Esophagus muscularis mucosa (tissue), 4 donors: ENCODE measurements around the gene CNP. TPM values are rescaled to one million over a fixed set of nuclear protein-coding genes. Genes with fewer than 3 reads are reported as not detected.
A peak's percentile ranks its signal among the peaks of the same experiment; 100 is the strongest.
"Not testable (repeated sequence)": the region's sequence is repeated elsewhere in the genome, so short reads cannot be mapped to it uniquely, and the experiment has no call there.

Experiments
- DNase-seq: peaks from one replicate; pipeline ENCODE4 v3.0.0-alpha.2; 2017; ENCODE audit errors: extremely low spot score
- H3K27ac ChIP-seq, 4 donors: fragments of 200-600 bp; sonication (generic); replicated peaks in 1 of 4; 1 replicate in 3 of 4; 2 replicates in 1 of 4; pipeline ENCODE4 v1.5.1; 2016 to 2019; ENCODE audit warnings: mild to moderate bottlenecking in 1 of 4
- H3K27me3 ChIP-seq, 4 donors: fragments of 200-600 bp; sonication (generic); one replicate each; pipeline versions ENCODE4 v1.5.1 to v1.6.0; 2016 to 2019
- H3K36me3 ChIP-seq, 4 donors: fragments of 200-600 bp; sonication (generic); one replicate each; pipeline ENCODE4 v1.5.1; 2016 to 2019
- H3K4me1 ChIP-seq, 4 donors: fragments of 200-600 bp; sonication (generic); one replicate each; pipeline ENCODE4 v1.5.1; 2016 to 2019
- H3K4me3 ChIP-seq, 4 donors: fragments of 200-600 bp; sonication (generic); 1 replicate in 2 of 4; 2 replicates in 2 of 4; pipeline ENCODE4 v1.5.1; 2016 to 2019; ENCODE audit warnings: mild to moderate bottlenecking in 4 of 4, moderate library complexity in 1 of 4
- H3K9me3 ChIP-seq, 4 donors: fragments of 200-600 bp; sonication (generic); 1 replicate in 3 of 4; 2 replicates in 1 of 4; pipeline ENCODE4 v1.5.1; 2016 to 2019
- EP300 ChIP-seq: sonication (generic); formaldehyde crosslinking; IDR thresholded peaks from one replicate; pipeline ENCODE4 v1.6.1; 2017; ENCODE audit warnings: antibody characterized with exemption
- POLR2A ChIP-seq: fragments of 450-650 bp; IDR thresholded peaks from one replicate; pipeline ENCODE4 v1.6.1; 2017; ENCODE audit warnings: antibody characterized with exemption, moderate library complexity, mild to moderate bottlenecking, low read depth
- POLR2AphosphoS5 ChIP-seq, 2 donors: sonication (generic); formaldehyde crosslinking; IDR thresholded peaks; one replicate each; pipeline ENCODE4 v1.6.1; 2017; ENCODE audit warnings: antibody characterized with exemption in 2 of 2
- WGBS: methylation state at CpG from one replicate; pipeline ENCODE4 v1.1.5; 2018; 5-methylcytosine and 5-hydroxymethylcytosine counted together
- intact Hi-C: fragments of 100-400 bp; cut with DNase I; formaldehyde crosslinking; loops from one replicate; pipeline ENCODE4 v1.15.1; 2023
- total RNA-seq, 4 donors: library from RNA; depleted of rRNA; stranded (reverse); fragments of >200 nt; gene quantifications; one replicate each; pipeline versions ENCODE4 v1.1.0 to v1.2.1, GENCODE V29; 2016
- TF ChIP-seq, protein P1 (sequence below), 3 experiments: fragments of 200-600 bp in 2 of 3; fragments of 450-650 bp in 1 of 3; sonication (generic) in 2 of 3; IDR thresholded peaks; one replicate each; pipeline ENCODE4 v1.5.1; 2017 to 2019; ENCODE audit warnings: antibody characterized with exemption in 3 of 3, mild to moderate bottlenecking in 2 of 3, moderate library complexity in 1 of 3

The CNP gene
- total RNA-seq, 4 donors from 2014 or later, result 68.9 to 101 (median 78.5) TPM

- 76% methylated on average over 7 of the region's 7 CpGs for WGBS
- TF ChIP-seq EP300 (no peak), POLR2A (no peak), POLR2AphosphoS5 (IDR thresholded peaks at IDR 0.05) (no peak)
- TF ChIP-seq, protein P1, sequence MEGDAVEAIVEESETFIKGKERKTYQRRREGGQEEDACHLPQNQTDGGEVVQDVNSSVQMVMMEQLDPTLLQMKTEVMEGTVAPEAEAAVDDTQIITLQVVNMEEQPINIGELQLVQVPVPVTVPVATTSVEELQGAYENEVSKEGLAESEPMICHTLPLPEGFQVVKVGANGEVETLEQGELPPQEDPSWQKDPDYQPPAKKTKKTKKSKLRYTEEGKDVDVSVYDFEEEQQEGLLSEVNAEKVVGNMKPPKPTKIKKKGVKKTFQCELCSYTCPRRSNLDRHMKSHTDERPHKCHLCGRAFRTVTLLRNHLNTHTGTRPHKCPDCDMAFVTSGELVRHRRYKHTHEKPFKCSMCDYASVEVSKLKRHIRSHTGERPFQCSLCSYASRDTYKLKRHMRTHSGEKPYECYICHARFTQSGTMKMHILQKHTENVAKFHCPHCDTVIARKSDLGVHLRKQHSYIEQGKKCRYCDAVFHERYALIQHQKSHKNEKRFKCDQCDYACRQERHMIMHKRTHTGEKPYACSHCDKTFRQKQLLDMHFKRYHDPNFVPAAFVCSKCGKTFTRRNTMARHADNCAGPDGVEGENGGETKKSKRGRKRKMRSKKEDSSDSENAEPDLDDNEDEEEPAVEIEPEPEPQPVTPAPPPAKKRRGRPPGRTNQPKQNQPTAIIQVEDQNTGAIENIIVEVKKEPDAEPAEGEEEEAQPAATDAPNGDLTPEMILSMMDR (IDR thresholded peaks at IDR 0.05), result no peak
- Histone ChIP-seq H3K9me3 (no peaks in the 10 kb centered on the region), H3K27me3 (no peaks in the 10 kb centered on the region), H3K4me1 (peaks cover 39 to 48% (median 42%) of the 10 kb centered on the region in 4 donors), H3K36me3 (peaks cover 27 to 61% (median 50%) of the 10 kb centered on the region in 4 donors), H3K27ac (no peak overlapping the region), H3K4me3 (no peak overlapping the region)
- no peak for DNase-seq
- intact Hi-C loops, result no loop called here
These were observed 35.7 kb downstream of the CNP start for GRCh38 chr17:42002175-42002791.

DNA sequence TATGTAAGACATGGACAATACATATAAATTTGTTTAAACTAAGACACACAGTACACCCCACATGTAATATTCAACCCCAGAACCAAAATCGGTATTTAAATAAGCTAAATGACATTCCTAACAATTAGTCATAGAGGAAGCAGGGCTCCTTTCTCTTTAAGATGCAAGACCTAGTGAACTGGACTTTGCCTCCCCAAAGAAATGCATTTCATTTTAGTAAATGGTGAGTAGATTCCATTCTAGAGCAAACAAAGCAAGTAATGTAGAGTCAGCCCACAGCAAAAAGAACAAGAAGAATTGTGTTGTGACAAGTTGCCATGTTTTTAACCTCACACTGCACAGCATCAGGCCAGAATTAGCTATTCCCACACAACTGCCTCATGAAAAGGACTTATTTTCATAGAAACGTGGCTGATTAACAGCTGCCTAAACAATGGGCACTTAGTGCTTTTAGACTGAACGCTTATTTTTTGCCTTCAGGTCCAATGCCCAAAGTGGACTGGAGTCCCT is 36.3 kb downstream of the CNP start:
- TF ChIP-seq POLR2AphosphoS5 (IDR thresholded peaks at IDR 0.05) (no peak), POLR2A (no peak), EP300 (no peak)
- TF ChIP-seq, protein P1 (IDR thresholded peaks at IDR 0.05), result no peak
- WGBS, result 80% methylated on average over 3 of the region's 3 CpGs
- DNase-seq, result no peak
- Histone ChIP-seq H3K4me1 (peaks cover 39 to 54% (median 45%) of the 10 kb centered on the region in 4 donors), H3K4me3 (no peak overlapping the region), H3K27ac (no peak overlapping the region), H3K27me3 (no peaks in the 10 kb centered on the region), H3K9me3 (no peaks in the 10 kb centered on the region), H3K36me3 (peaks cover 22 to 55% (median 44%) of the 10 kb centered on the region in 4 donors)
- intact Hi-C loops, result no loop called here

DNA sequence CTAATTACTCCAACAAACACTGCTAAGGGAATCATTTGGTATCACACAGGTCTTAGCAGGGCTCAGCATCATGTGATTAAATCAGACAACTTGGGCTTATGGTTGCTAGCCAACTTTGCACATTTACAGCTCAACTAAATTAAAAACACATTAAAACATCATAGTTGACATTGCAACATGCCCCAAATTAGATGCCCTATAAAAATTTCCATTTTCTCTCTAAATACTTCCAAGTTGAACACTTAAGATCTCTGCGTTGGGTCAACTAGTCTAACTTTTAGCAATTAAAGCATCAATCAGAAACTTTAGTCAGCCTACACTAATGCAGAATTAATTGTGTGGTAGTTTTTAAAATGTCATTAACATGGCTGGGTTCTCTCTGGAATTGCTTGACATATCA is 38.6 kb downstream of the CNP start:
- intact Hi-C loops, result no loop called here
- Histone ChIP-seq H3K4me1 (peaks cover 54 to 65% (median 61%) of the 10 kb centered on the region in 4 donors), H3K36me3 (peaks cover 1 to 32% (median 24%) of the 10 kb centered on the region in 4 donors), H3K27ac (no peak overlapping the region), H3K9me3 (no peaks in the 10 kb centered on the region), H3K27me3 (no peaks in the 10 kb centered on the region), H3K4me3 (no peak overlapping the region)
- 64% methylated on average over 1 of the region's 1 CpG for WGBS
- DNase-seq, result no peak
- TF ChIP-seq EP300 (no peak), POLR2AphosphoS5 (IDR thresholded peaks at IDR 0.05) (no peak), POLR2A (no peak)
- TF ChIP-seq, protein P1 (IDR thresholded peaks at IDR 0.05), result no peak

DNA sequence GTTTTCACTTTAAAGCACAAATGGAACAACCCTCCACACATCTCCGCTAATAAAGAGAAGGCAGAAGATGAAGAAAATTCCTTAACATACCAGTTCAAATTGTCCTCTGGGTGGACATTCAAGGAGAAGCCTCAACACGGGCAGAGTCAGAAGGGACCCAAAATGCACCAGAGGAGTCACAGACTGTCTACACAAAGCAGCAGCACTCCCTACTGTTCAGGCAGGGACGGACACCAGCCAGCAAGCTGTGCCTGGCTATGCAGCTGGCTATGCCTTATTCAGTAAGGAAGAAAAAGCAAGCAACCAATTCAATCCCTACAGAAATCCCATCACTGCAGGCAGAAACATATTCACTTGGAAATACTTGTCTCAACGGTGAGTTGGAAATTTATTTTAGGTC is 42.6 kb downstream of the CNP start:
- peaks cover 0 to 5% (median 0%) of the 10 kb centered on the region in 4 donors for H3K36me3 ChIP-seq
- H3K4me3 ChIP-seq, result no peak overlapping the region
- intact Hi-C loops, result no loop called here
- TF ChIP-seq EP300 (no peak), POLR2A (no peak)
- TF ChIP-seq, protein P1 (IDR thresholded peaks at IDR 0.05), result peak in 1 of 3 experiments; percentile 10
- H3K27ac ChIP-seq, result no peak overlapping the region
- H3K9me3 ChIP-seq, result no peaks in the 10 kb centered on the region
- no peaks in the 10 kb centered on the region for H3K27me3 ChIP-seq
- peaks cover 74 to 95% (median 84%) of the 10 kb centered on the region in 4 donors for H3K4me1 ChIP-seq
- 64% methylated on average over 4 of the region's 4 CpGs for WGBS
- DNase-seq, result no peak

GRCh38 chr17:42010266-42010680 is 43.7 kb downstream of the CNP start:
- DNase-seq, intact Hi-C loops, H3K9me3 ChIP-seq, H3K4me3 ChIP-seq, H3K27me3 ChIP-seq, H3K36me3 ChIP-seq: not testable (repeated sequence)
- Histone ChIP-seq H3K27ac (peak overlapping the region in 2 of 4 donors; percentile 10), H3K4me1 (peaks cover 72 to 95% (median 84%) of the 10 kb centered on the region in 4 donors)
- whole genome bisulfite sequencing, result 64% methylated on average over 9 of the region's 9 CpGs
